ENCODE data around the gene GPR137B. TPM values are rescaled to one million over a fixed set of nuclear protein-coding genes. Genes with fewer than 3 reads are reported as not detected.

Gene GPR137B
- total and polyA plus RNA-seq, 2 of the 4 experiments (the other 2 are of a cell fraction), result 4.5 to 12.3 TPM

DNA sequence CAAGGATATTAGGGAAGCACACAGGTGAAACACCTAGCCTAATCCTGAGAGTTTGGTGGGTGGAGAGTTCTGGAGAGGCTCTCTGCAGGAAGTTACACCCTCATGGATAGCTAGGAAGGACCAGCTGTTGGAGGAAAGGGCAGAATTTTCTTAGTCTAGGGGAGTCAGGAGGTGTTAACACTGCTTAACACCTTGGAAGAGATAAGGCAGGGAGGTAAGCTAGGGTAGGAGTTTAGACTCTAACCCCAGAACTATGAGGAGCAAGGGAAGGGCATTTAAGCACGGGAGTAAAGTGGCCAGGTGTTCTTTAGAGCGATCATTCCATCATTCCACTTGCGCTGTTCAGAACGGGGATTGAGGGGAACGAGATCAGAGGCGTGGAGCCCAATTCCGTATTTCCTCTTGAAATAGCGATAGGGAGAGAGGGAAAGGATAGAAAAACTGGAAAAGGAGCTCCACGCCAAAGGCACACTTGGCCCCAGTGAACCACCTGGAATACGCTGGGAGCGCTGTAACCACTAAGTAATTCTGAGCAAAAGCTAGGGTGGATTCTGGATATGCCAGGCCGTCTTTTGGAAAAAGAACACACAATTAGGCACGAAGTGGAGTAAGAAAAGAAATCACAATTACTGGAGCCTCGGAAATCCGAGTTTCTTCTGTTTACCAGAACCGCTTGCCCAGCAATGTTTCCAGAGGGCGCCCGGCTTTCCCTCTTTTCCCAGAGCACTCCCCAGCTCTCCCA is 1.5 kb upstream of the GPR137B start (continued):
- TF ChIP-seq MAFK (IDR thresholded peaks at IDR 0.05; ENCODE audit: low read depth, low read length), result no peak

DNA sequence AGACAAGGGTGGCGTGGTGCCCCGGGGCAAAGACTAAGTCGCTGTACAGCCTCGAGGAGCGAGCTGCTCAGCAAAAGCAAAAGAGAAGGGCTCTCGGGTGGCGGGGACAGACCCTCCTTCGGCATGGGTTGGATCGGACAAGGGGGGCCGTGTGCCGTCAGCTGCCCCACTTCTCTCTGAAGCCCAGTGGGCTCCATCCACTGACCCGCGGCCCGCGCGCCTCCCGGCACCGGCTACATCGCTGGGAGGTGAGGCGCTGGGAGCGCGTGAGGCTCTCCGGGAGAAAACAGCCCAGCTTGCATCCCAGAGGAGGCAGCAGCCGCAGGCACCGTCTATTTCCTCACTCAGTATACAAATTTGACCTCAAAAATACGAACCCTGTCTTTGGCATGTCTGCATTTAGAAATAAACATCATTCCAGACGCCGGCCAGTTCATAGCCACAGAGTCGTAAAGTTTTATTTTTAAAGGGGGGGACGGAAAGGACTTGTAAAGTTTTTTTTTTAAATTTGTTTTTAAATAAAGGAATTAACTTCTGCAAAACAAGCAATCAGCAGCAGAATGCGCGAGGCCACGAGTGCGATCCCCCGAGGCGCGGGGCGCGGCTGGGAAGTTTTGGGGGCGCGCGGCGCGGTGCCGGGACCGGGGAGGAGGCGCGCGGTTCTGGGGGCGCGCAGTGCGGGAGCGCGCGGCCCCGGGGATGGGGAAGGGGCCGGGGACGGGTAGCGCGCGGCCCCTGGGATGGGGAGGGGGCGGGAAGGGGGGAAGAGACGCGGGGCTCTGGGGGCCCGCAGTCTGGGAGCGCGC is 689 bp upstream of the GPR137B start:
- peaks cover 7% of the 10 kb centered on the region for H4K20me1 ChIP-seq (ENCODE audit: insufficient read depth, low read length)
- no peak overlapping the region for H3K18ac ChIP-seq (ENCODE audit: low read depth, low read length)
- peaks cover 2% of the 10 kb centered on the region; the same call in 1 of the 2 replicates for H3K4me1 ChIP-seq (ENCODE audit: control insufficient read depth, insufficient read depth, low read length)
- ChIA-PET CTCF (interaction anchor here (0.6 to 1.3 kb wide), 3 partner anchors 9 to 25 kb away, joined by 3 read pairs; no protein-coding TSS in a partner anchor), POLR2A (ENCODE audit: unreplicated experiment) (no interaction called here)
- BruUV-seq (replicated peaks), result no TSS peak
- peak overlapping the region; percentile 58 for H2AK9ac ChIP-seq (replicated peaks; ENCODE audit: low read depth, low read length, poor library complexity)
- H2AFZ ChIP-seq (replicated peaks; ENCODE audit: low read length, poor library complexity), result peak overlapping the region; percentile 90
- in situ Hi-C loops (cut with MboI; ENCODE audit: low sequenced_read_pairs), result no loop called here
- H3K4me3 ChIP-seq (ENCODE audit: insufficient read depth, low read depth, low read length), result peak overlapping the region; percentile 41
- no peak overlapping the region for H3K56ac ChIP-seq (ENCODE audit: extremely low read depth, insufficient read depth, low read length)
- H3K23ac ChIP-seq (ENCODE audit: low read depth, low read length), result no peak overlapping the region
- no peak overlapping the region for H3K4ac ChIP-seq (ENCODE audit: low read depth, low read length)
- H2BK120ac ChIP-seq (ENCODE audit: low read depth, low read length), result no peak overlapping the region
- peak overlapping the region; percentile 72 for H3K4me2 ChIP-seq (ENCODE audit: low read depth, low read length)
- DNase-seq (peak; percentile 56), ATAC-seq (ENCODE audit: low read depth) (peak; percentile 52)
- no peak overlapping the region for H2AK5ac ChIP-seq (ENCODE audit: low read depth, low read length)
- no peak overlapping the region for H3K27ac ChIP-seq (ENCODE audit: insufficient read depth, low read length)
- H3K9ac ChIP-seq (ENCODE audit: low read depth, low read length), result no peak overlapping the region
- no peak overlapping the region for H2BK20ac ChIP-seq (ENCODE audit: low read depth, low read length)
- H3K27me3 ChIP-seq (ENCODE audit: control insufficient read depth, insufficient read depth, low read length), result peaks cover 27% of the 10 kb centered on the region
- no peak overlapping the region for H2BK5ac ChIP-seq (ENCODE audit: low read depth, low read length, poor library complexity, severe bottlenecking)
- 0% methylated on average over 2 of the region's 67 CpGs; no CpG with 5 or more reads in 1 of the 2 experiments for WGBS, 2 experiments (ENCODE audit: extremely low coverage in 2 of 2, insufficient read length in 1 of 2)
- H4K91ac ChIP-seq (ENCODE audit: insufficient read depth, low read depth, low read length), result no peak overlapping the region
- H3K36me3 ChIP-seq (ENCODE audit: control insufficient read depth, insufficient read depth, low read length), result 0 out of 2 replicates have a peak, but pooled peaks cover 2% of the 10 kb centered on the region
- H4K5ac ChIP-seq (ENCODE audit: low read depth, low read length), result no peak overlapping the region
- H3K9me1 ChIP-seq (ENCODE audit: insufficient read depth, low read length), result no peaks in the 10 kb centered on the region
- no peak overlapping the region for H3K14ac ChIP-seq (replicated peaks; ENCODE audit: low read depth, low read length)
- no peak overlapping the region for H2BK15ac ChIP-seq (ENCODE audit: low read depth, low read length)
- H3K9me3 ChIP-seq (ENCODE audit: control insufficient read depth, insufficient read depth, low read length), result no peaks in the 10 kb centered on the region; the same call in 1 of the 2 replicates
- no peak overlapping the region for H4K8ac ChIP-seq (ENCODE audit: low read depth in 2 of 2, low read length in 2 of 2)
- dilution Hi-C loops (cut with HindIII; ENCODE audit: low sequenced_read_pairs, unreplicated experiment), result no loop called here
- H3K79me1 ChIP-seq (ENCODE audit: low read depth in 1 of 2, low read length in 2 of 2), result peaks cover 6 to 9% of the 10 kb centered on the region in 2 experiments; a peak in 3 of 4 replicates
- intact Hi-C loops (cut with micrococcal nuclease), result loop anchor here (2.0 kb wide), 1 partner anchor 141 kb away; no protein-coding TSS in a partner anchor
- TF ChIP-seq CEBPB (IDR thresholded peaks at IDR 0.05; ENCODE audit: low read depth, low read length) (no peak), MXI1 (IDR thresholded peaks at IDR 0.05; ENCODE audit: borderline replicate concordance, low read depth, low read length) (no peak), MAFK (IDR thresholded peaks at IDR 0.05; ENCODE audit: low read depth, low read length) (no peak), MAZ (IDR thresholded peaks at IDR 0.05; ENCODE audit: borderline replicate concordance, low read depth, low read length) (no peak), CHD1 (IDR thresholded peaks at IDR 0.05; ENCODE audit: low read depth, low read length) (no peak), SMC3 (IDR thresholded peaks at IDR 0.05; ENCODE audit: low read depth, low read length) (no peak), FOS (IDR thresholded peaks at IDR 0.05; ENCODE audit: low read depth, low read length) (no peak), NFE2L2 (IDR thresholded peaks at IDR 0.05; ENCODE audit: low read depth, low read length) (no peak), BHLHE40 (IDR thresholded peaks at IDR 0.05; ENCODE audit: low read depth, low read length) (no peak)
- TF ChIP-seq, protein P1, sequence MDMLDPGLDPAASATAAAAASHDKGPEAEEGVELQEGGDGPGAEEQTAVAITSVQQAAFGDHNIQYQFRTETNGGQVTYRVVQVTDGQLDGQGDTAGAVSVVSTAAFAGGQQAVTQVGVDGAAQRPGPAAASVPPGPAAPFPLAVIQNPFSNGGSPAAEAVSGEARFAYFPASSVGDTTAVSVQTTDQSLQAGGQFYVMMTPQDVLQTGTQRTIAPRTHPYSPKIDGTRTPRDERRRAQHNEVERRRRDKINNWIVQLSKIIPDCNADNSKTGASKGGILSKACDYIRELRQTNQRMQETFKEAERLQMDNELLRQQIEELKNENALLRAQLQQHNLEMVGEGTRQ (IDR thresholded peaks at IDR 0.05; ENCODE audit: low read depth, low read length), result no peak
- TF ChIP-seq, protein P2, sequence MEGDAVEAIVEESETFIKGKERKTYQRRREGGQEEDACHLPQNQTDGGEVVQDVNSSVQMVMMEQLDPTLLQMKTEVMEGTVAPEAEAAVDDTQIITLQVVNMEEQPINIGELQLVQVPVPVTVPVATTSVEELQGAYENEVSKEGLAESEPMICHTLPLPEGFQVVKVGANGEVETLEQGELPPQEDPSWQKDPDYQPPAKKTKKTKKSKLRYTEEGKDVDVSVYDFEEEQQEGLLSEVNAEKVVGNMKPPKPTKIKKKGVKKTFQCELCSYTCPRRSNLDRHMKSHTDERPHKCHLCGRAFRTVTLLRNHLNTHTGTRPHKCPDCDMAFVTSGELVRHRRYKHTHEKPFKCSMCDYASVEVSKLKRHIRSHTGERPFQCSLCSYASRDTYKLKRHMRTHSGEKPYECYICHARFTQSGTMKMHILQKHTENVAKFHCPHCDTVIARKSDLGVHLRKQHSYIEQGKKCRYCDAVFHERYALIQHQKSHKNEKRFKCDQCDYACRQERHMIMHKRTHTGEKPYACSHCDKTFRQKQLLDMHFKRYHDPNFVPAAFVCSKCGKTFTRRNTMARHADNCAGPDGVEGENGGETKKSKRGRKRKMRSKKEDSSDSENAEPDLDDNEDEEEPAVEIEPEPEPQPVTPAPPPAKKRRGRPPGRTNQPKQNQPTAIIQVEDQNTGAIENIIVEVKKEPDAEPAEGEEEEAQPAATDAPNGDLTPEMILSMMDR (conservative IDR thresholded peaks at IDR 0.05; ENCODE audit: low read depth, low read length), result no peak
